Left forelimb (tissue), 1 donor: Measurements from ENCODE around the gene PPP1R18.
"Not testable (repeated sequence)": the region's sequence is repeated elsewhere in the genome, so short reads cannot be mapped to it uniquely, and the experiment has no call there.

Experiments
- DNase-seq: peaks from one replicate; pipeline ENCODE4 v3.0.0-alpha.2; 2018; ENCODE audit warnings: low spot score

Gene PPP1R18

GRCh38 chr6:30666300-30666699 is 20.1 kb downstream of the PPP1R18 start:
- not testable (repeated sequence) for DNase-seq

- no peak for DNase-seq
These were observed 21.3 kb downstream of the PPP1R18 start for GRCh38 chr6:30664994-30665767.

DNA sequence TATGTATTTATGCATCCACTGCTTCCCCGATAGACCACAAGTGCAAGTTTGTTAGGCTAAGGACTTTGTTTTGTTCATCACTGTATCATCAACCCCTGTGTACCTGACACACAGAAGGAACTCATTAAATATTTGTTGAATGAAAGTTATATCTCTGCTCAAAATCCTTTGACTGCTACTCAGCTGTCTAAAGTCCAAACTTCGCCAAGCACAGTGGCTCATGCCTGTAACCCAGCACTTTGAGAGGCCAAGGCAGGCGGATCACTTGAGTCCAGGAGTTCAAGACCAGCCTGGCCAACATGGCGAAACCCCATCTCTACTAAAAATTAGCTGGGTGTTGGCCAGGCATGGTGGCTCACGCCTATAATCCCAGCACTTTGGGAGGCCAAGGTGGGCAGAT is 28.5 kb downstream of the PPP1R18 start:
- not testable (repeated sequence) for DNase-seq

DNA sequence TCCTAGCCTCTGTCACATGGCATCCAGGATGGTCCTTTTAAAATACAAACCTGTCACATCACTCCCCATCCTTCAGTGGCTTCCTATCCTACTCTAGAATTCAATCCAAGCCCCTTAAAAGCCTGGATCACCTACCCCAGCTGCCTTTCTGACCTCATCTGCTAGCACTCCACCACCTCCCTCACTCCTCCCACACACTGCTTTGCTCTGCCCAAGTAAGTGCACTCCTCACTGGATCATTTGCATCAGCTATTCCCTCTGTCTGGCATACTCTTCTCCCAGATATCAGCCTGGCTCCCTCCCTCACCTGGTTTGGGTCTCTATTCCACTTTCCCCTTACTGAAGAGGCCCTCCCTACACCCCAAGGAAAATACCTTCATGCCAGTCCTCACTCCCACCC is 29.0 kb downstream of the PPP1R18 start:
- DNase-seq, result no peak

- DNase-seq, result no peak
These were observed 29.9 kb downstream of the PPP1R18 start for GRCh38 chr6:30656513-30656912.

- no peak for DNase-seq
These were observed 30.7 kb downstream of the PPP1R18 start for GRCh38 chr6:30655743-30656094.

- no peak for DNase-seq
These were observed 31.4 kb downstream of the PPP1R18 start for GRCh38 chr6:30654798-30655742.

DNA sequence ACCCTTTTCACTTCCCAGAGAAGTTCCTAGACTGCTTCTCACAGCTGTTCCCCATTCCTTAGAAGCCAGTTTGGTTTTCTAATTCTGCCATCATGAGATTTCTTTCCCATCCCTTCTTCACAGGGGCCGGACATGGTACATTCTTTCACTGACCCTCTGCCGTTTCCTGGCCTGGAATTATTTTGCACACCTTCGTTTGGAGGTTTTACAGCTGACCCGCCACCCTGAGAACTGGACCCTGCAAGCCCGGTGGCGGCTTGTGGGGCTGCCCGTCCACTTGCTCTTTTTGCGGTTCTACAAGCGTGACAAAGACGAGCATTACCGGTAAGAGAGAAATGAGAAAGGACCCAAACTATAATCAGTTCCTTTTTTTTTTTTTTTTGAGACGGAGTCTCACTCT is 35.3 kb downstream of the PPP1R18 start:
- DNase-seq, result no peak

DNA sequence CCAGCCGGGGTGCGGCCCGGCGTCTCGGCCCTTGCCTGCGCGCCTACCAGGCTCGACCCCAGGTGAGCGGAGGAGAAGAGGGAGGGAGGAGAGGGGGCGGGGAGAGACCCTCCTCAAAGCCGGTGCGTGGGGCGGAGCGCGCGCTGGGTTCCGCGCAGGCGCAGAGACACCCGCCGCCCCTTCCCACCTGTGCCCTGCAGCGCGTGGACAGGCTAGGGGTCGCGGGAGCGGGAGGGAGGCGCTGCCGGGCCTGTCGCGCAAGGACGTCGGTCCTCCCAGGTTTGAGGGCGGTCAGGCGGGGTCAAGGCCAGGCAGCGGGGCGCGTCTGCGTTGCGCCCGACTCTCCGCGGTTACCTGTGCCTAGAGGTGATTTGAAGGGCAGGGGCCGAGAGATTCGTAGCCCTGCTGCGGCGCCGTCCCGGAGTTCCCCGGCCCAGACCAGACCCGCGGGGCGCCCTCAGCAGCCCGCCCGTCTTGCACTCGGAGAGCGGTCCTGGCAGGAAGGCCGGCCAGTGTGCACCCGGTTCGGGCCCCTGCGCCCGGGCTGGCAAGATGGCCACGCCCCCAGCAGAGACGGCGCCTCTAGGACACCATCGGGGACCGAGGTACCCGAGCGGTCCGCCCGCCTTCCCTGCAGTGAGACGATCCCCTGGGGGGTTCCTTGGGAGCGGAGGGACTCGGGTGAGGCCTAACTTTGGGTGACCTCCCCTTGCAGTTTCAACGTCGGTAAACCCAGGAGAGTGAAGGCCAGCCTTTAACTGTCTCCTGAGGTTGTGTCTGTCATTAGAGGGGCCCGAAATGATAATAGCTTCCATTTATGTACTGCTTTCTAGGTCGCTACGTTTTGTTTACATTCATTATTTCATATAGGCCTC is 39.0 kb downstream of the PPP1R18 start:
- no peak for DNase-seq

DNA sequence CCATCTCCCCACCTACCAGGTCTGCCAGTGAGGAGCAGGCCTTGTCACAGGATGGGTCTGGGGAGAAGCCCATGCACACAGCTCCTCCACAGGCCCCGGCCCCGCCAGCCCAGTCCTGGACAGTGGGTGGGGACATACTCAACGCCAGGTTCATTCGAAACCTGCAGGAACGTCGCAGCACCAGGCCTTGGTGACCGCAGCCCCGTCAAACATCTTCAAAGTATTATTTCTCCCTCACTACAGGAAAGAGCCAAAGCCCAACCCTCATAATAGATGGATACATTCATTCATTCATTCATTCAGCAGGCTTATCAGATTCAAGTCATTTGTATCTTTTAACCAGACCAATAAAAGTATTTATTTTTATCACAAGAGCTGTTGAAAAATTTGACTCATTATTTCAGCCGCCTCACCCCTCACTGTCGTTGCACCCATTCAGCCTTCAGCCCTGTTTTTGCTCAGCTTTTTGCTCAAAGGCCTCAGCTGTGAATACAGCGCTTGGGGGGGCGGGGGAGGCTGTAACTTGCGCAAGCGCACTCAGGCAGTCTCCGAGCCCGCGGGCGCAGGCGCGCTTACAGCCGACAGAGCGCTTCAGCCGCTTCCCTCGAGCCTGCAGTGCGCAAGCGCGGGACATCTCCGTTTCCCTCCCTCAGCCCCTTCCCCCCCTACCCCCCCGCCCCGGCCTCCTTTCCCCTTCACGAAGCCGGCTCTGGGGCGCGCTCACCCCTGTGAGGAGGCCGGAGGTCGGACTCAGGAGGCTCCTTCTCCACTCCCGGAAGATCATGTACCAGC is 39.8 kb downstream of the PPP1R18 start, which contains the start of gene C6orf136:
C6orf136 (plus strand) TSS at position 684 of the 792 bp plus-strand sequence; CDS start at position 783, 99 bp downstream.
- DNase-seq, result peak; percentile 94

DNA sequence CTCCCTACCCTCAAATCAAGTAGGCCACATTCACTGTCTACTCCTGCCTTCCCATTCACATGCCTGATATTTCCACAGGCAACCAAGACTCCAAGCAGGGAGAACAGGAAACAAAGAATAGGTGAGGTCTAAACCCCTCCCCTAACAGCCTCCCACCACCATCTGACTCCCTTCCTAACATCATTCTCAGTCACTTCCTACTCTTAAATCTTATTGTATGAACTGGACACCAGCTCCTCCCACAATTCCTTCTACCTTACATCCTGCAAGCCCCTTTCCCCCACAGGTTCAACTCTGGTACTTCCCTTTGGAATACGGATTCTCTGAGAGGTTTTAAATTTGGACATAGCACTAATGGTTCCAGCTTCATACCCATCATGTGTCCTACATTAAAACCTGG is 40.5 kb downstream of the PPP1R18 start:
- DNase-seq, result no peak

- DNase-seq, result no peak
These were observed 41.7 kb downstream of the PPP1R18 start for GRCh38 chr6:30644769-30645168.

- DNase-seq, result no peak
These were observed 42.8 kb downstream of the PPP1R18 start for GRCh38 chr6:30643656-30644055.

DNA sequence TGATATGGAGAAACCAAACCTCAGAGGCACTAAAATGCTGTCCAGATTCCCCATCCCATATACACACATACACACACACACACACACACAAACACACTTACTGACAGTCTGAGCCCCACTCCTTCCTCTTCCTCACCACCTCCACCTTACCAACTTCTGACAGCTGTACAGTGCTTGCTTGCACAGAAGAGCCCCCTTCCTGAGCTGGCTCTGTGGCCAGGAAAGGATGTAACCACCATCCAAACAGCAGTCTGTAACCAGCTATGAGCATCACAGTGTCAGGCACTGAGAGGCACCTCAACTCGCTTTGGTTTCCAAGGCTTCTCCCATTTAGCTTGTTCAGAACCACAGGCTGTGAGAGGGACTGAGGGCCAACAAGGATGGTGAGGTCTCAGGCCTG is 45.4 kb downstream of the PPP1R18 start:
- no peak for DNase-seq

- DNase-seq, result no peak
These were observed 46.0 kb downstream of the PPP1R18 start for GRCh38 chr6:30640481-30640880.

GRCh38 chr6:30635834-30636233 is 50.6 kb downstream of the PPP1R18 start:
- DNase-seq, result no peak

- DNase-seq, result peak; percentile 93
These were observed 59.7 kb downstream of the PPP1R18 start, which contains the start of gene ATAT1 for GRCh38 chr6:30626484-30627366. Gene ATAT1 (plus strand): TSS chr6:30626874.
